Measurements from ENCODE around the gene RASSF5. TPM values are rescaled to one million over a fixed set of nuclear protein-coding genes. Genes with fewer than 3 reads are reported as not detected.

RASSF5 gene
- total RNA-seq, 1 experiment from 2014 or later: 1.3 TPM

DNA sequence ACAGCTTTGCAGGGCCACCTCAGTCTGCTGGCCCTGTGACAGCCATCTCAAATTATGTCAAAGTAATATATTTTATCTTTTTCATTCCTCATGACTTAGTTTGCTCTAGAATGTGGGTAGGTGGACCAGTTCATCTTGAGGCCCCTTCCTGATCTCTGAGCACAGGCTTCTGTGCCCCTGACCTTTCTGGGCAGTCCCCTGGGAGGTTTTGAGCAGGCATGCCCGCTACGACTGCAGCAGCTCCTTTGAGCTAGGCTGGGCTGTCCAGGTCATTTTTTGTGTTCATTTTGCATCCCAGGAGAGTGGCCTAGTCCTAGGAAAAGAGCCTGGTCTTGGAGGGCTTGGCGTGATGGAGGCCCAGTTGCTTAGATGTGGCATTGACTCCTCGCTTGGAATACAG, 62.2 kb downstream of the RASSF5 start:
- Histone ChIP-seq H3K36me3 (ENCODE audit: control insufficient read depth, insufficient read depth, low read length) (no peaks in the 10 kb centered on the region; the same call in 1 of the 2 replicates), H3K4me3 (ENCODE audit: low read depth, low read length) (no peak overlapping the region), H3K4me1 (no peaks in the 10 kb centered on the region), H3K27me3 (replicated peaks; ENCODE audit: control insufficient read depth, insufficient read depth, low read length) (no peaks in the 10 kb centered on the region), H3K9me3 (no peaks in the 10 kb centered on the region)
- Mint-ChIP-seq H3K36me3 (ENCODE audit: insufficient read depth, unreplicated experiment) (no peaks in the 10 kb centered on the region), H3K27ac (ENCODE audit: unreplicated experiment) (no peak overlapping the region), H3K4me3 (ENCODE audit: unreplicated experiment) (no peak overlapping the region), H3K9me3 (ENCODE audit: unreplicated experiment) (no peaks in the 10 kb centered on the region), H3K27me3 (ENCODE audit: insufficient read depth, unreplicated experiment) (peaks cover 6% of the 10 kb centered on the region), H3K4me1 (ENCODE audit: low read depth, unreplicated experiment) (no peaks in the 10 kb centered on the region)
- POLR2A ChIA-PET: no interaction called here
- intact Hi-C loops (cut with micrococcal nuclease; ENCODE audit: unreplicated experiment): no loop called here
- no peak for TF ChIP-seq CTCF (IDR thresholded peaks at IDR 0.05; ENCODE audit: insufficient read depth in 1 of 2, low read depth in 1 of 2, low read length in 1 of 2, severe bottlenecking in 1 of 2, unreplicated experiment in 1 of 2)
- CTCF ChIA-PET: no interaction called here
- BruUV-seq (replicated peaks): no TSS peak
- no peak for DNase-seq

GRCh38 chr1:206570529-206570928, 63.2 kb downstream of the RASSF5 start:
- peaks cover 6% of the 10 kb centered on the region for H3K27me3 Mint-ChIP-seq (ENCODE audit: insufficient read depth, unreplicated experiment)
- no peaks in the 10 kb centered on the region for H3K4me1 ChIP-seq
- intact Hi-C loops (cut with micrococcal nuclease; ENCODE audit: unreplicated experiment): no loop called here
- H3K36me3 ChIP-seq (ENCODE audit: control insufficient read depth, insufficient read depth, low read length): no peaks in the 10 kb centered on the region; the same call in 1 of the 2 replicates
- DNase-seq: no peak
- no peaks in the 10 kb centered on the region for H3K4me1 Mint-ChIP-seq (ENCODE audit: low read depth, unreplicated experiment)
- H3K27ac Mint-ChIP-seq (ENCODE audit: unreplicated experiment): no peak overlapping the region
- no TSS peak for BruUV-seq (replicated peaks)
- no peaks in the 10 kb centered on the region for H3K9me3 ChIP-seq
- H3K4me3 Mint-ChIP-seq (ENCODE audit: unreplicated experiment): no peak overlapping the region
- CTCF ChIA-PET: no interaction called here
- no peaks in the 10 kb centered on the region for H3K36me3 Mint-ChIP-seq (ENCODE audit: insufficient read depth, unreplicated experiment)
- POLR2A ChIA-PET: no interaction called here
- no peak for TF ChIP-seq CTCF (IDR thresholded peaks at IDR 0.05; ENCODE audit: insufficient read depth in 1 of 2, low read depth in 1 of 2, low read length in 1 of 2, severe bottlenecking in 1 of 2, unreplicated experiment in 1 of 2)
- H3K27me3 ChIP-seq (replicated peaks; ENCODE audit: control insufficient read depth, insufficient read depth, low read length): no peaks in the 10 kb centered on the region
- H3K4me3 ChIP-seq (ENCODE audit: low read depth, low read length): no peak overlapping the region
- H3K9me3 Mint-ChIP-seq (ENCODE audit: unreplicated experiment): no peaks in the 10 kb centered on the region

DNA sequence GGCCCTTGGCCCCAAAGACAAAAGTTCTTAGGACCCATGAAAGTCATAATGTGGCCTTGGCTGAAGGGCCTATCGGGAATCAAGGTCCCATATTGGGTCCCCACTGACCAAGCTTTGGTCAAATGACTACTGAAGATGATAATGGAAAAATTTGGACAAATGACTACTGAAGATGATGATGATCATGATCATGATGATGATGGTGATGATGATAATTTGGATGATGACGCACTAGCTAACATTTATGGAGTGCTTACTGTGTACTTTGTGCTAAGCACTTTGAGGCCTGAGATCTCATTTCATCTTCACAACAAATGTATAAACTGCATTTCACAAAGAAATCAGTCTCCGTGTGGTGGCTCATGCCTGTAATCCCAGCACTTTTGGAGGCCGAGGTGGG, 65.5 kb downstream of the RASSF5 start:
- H3K27me3 Mint-ChIP-seq (ENCODE audit: insufficient read depth, unreplicated experiment): peaks cover 6% of the 10 kb centered on the region
- H3K27ac Mint-ChIP-seq (ENCODE audit: unreplicated experiment): no peak overlapping the region
- no peaks in the 10 kb centered on the region for H3K9me3 ChIP-seq
- no peak for TF ChIP-seq CTCF (IDR thresholded peaks at IDR 0.05; ENCODE audit: insufficient read depth in 1 of 2, low read depth in 1 of 2, low read length in 1 of 2, severe bottlenecking in 1 of 2, unreplicated experiment in 1 of 2)
- ChIA-PET POLR2A (no interaction called here), CTCF (no interaction called here)
- no peaks in the 10 kb centered on the region for H3K27me3 ChIP-seq (replicated peaks; ENCODE audit: control insufficient read depth, insufficient read depth, low read length)
- H3K36me3 ChIP-seq (ENCODE audit: control insufficient read depth, insufficient read depth, low read length): no peaks in the 10 kb centered on the region; the same call in 1 of the 2 replicates
- H3K4me1 Mint-ChIP-seq (ENCODE audit: low read depth, unreplicated experiment): no peaks in the 10 kb centered on the region
- no TSS peak for BruUV-seq (replicated peaks)
- no peak overlapping the region for H3K4me3 Mint-ChIP-seq (ENCODE audit: unreplicated experiment)
- no peaks in the 10 kb centered on the region for H3K36me3 Mint-ChIP-seq (ENCODE audit: insufficient read depth, unreplicated experiment)
- DNase-seq: no peak
- intact Hi-C loops (cut with micrococcal nuclease; ENCODE audit: unreplicated experiment): no loop called here
- H3K4me1 ChIP-seq: no peaks in the 10 kb centered on the region
- no peaks in the 10 kb centered on the region for H3K9me3 Mint-ChIP-seq (ENCODE audit: unreplicated experiment)
- no peak overlapping the region for H3K4me3 ChIP-seq (ENCODE audit: low read depth, low read length)
